Activated gamma-delta T cell treated with anti-CD3 and anti-CD28 coated beads, Interleukin-2, amount 50 U/mL, for 16 hours (primary cell): Measurements from ENCODE around the gene SORL1.

Source experiments
- DNase-seq: peaks from one replicate; pipeline ENCODE4 v3.0.0-alpha.2; 2020; ENCODE audit warnings: low read depth

SORL1 gene

GRCh38 chr11:121451178-121451985 is 732 bp upstream of the SORL1 start:
- no peak for DNase-seq

GRCh38 chr11:121452609-121453150 is 566 bp downstream of the SORL1 start, which contains the start of gene SORL1-AS1:
TSS of gene SORL1-AS1 (minus strand) at chr11:121452967.
- DNase-seq = peak; percentile 49

GRCh38 chr11:121453589-121454299 is 1.6 kb downstream of the SORL1 start:
- DNase-seq = no peak

GRCh38 chr11:121455115-121455514 is 3.0 kb downstream of the SORL1 start:
- DNase-seq = no peak

GRCh38 chr11:121456151-121456550 is 4.0 kb downstream of the SORL1 start:
- DNase-seq = no peak

- no peak for DNase-seq
Measured at GRCh38 chr11:121456816-121457431, 4.8 kb downstream of the SORL1 start.

- no peak for DNase-seq
Measured at GRCh38 chr11:121458551-121458950, 6.4 kb downstream of the SORL1 start.

- no peak for DNase-seq
Measured at GRCh38 chr11:121459413-121460017, 7.4 kb downstream of the SORL1 start.

- no peak for DNase-seq
Measured at GRCh38 chr11:121460941-121461514, 8.9 kb downstream of the SORL1 start.

- no peak for DNase-seq
Measured at GRCh38 chr11:121461843-121462242, 9.7 kb downstream of the SORL1 start.

GRCh38 chr11:121463689-121464335 is 11.7 kb downstream of the SORL1 start:
- no peak for DNase-seq

- DNase-seq = peak; percentile 73
Measured at GRCh38 chr11:121464352-121464946, 12.3 kb downstream of the SORL1 start.

GRCh38 chr11:121465709-121466062 is 13.6 kb downstream of the SORL1 start:
- no peak for DNase-seq

- no peak for DNase-seq
Measured at GRCh38 chr11:121466063-121466794, 14.1 kb downstream of the SORL1 start.

GRCh38 chr11:121467471-121467870 is 15.4 kb downstream of the SORL1 start:
- no peak for DNase-seq

- DNase-seq = peak; percentile 69
Measured at GRCh38 chr11:121467965-121468364, 15.9 kb downstream of the SORL1 start.

GRCh38 chr11:121469910-121470309 is 17.8 kb downstream of the SORL1 start:
- DNase-seq = no peak

- no peak for DNase-seq
Measured at GRCh38 chr11:121471167-121471566, 19.1 kb downstream of the SORL1 start.

GRCh38 chr11:121472312-121472711 is 20.2 kb downstream of the SORL1 start:
- no peak for DNase-seq

GRCh38 chr11:121473064-121473777 is 21.1 kb downstream of the SORL1 start:
- no peak for DNase-seq
